OCI-LY3 (cell line): ENCODE measurements around the gene TRMU.

Experiments used
- EZH2phosphoT487 ChIP-seq: fragments of 200-600 bp; shearing (Covaris generic); IDR thresholded peaks from 2 replicates; pipeline ENCODE4 v1.6.1; 2018; ENCODE audit warnings: antibody characterized with exemption, mixed run types, low read depth
- TF ChIP-seq, protein P1 (sequence below): fragments of 200-600, 300-600 bp; sonication (generic); IDR thresholded peaks from 2 replicates; pipeline ENCODE4 v1.5.1; 2014; ENCODE audit warnings: antibody characterized with exemption, low read length, low read depth

DNA sequence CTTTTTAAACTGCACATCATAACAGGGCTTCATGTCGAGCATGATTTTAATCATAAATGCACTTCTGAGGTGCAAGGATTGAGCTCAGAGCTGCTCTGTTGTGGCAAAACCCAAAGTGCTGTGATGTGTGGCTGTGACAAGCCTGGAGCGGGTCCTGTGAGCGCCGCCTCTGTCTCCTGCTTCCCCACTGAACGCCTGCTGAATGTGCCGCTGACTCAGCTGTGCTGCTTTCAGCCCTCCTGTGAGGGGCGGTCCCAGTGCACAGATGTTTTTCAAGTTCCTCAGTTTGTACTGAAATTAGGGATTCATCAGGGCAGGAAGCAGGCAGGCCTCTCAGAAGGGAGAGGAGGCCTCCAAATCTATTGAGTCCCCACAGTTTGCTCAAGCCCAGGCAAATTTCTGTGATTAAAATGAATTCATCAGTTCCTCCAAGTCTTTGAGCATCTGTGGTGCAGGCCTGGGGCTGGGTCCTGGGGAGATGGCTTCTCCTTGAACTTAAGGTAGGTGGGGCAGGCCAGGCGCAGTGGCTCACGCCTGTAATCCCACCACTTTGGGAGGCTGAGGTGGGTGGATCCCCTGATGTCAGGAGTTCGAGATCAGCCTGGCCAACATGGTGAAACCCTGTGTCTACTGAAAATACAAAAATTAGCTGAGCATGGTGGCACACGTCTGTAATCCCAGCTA is 41.8 kb upstream of the TRMU start:
- TF ChIP-seq, protein P1, sequence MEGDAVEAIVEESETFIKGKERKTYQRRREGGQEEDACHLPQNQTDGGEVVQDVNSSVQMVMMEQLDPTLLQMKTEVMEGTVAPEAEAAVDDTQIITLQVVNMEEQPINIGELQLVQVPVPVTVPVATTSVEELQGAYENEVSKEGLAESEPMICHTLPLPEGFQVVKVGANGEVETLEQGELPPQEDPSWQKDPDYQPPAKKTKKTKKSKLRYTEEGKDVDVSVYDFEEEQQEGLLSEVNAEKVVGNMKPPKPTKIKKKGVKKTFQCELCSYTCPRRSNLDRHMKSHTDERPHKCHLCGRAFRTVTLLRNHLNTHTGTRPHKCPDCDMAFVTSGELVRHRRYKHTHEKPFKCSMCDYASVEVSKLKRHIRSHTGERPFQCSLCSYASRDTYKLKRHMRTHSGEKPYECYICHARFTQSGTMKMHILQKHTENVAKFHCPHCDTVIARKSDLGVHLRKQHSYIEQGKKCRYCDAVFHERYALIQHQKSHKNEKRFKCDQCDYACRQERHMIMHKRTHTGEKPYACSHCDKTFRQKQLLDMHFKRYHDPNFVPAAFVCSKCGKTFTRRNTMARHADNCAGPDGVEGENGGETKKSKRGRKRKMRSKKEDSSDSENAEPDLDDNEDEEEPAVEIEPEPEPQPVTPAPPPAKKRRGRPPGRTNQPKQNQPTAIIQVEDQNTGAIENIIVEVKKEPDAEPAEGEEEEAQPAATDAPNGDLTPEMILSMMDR, result no peak
- TF ChIP-seq EZH2phosphoT487, result no peak
